ENCODE data around the gene NFXL1. TPM values are rescaled to one million over a fixed set of nuclear protein-coding genes. Genes with fewer than 3 reads are reported as not detected.

The NFXL1 gene
- total RNA-seq, 1 donor from 2014 or later: 11.9 TPM

GRCh38 chr4:47852136-47852535 is 62.2 kb downstream of the NFXL1 start:
- H3K27ac Mint-ChIP-seq (ENCODE audit: unreplicated experiment): peak overlapping the region; percentile 72
- H3K9me3 Mint-ChIP-seq (ENCODE audit: low read depth): peaks cover 9% of the 10 kb centered on the region
- peak; percentile 26 for TF ChIP-seq CTCF (IDR thresholded peaks at IDR 0.05)
- no peaks in the 10 kb centered on the region for H3K27me3 Mint-ChIP-seq (ENCODE audit: low read depth)
- no peak for DNase-seq (ENCODE audit: low spot score)
- peaks cover 54% of the 10 kb centered on the region for H3K4me1 Mint-ChIP-seq (ENCODE audit: low read depth)
- H3K4me3 Mint-ChIP-seq (ENCODE audit: unreplicated experiment): no peak overlapping the region
- H3K36me3 Mint-ChIP-seq (ENCODE audit: low read depth): peaks cover 18% of the 10 kb centered on the region

DNA sequence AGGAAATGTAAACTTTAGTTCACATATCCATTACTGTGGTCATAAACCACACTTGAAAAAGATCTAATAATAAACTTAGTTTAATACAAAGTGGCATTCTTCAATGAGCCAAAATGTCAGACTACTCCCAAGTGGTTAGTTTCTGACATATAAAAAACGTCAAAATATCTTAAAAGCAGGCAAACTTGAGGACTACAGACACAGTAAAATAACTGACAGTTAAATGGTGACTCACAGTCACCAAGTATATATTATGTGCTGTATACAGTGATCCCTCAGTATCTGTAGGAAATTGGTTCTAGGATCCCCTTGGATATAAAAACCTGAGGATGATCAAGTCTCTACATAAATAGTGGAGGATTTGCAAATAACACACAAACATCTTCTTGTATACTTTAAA is 64.9 kb downstream of the NFXL1 start:
- Mint-ChIP-seq H3K9me3 (ENCODE audit: low read depth) (peaks cover 9% of the 10 kb centered on the region), H3K36me3 (ENCODE audit: low read depth) (peaks cover 21% of the 10 kb centered on the region), H3K27ac (ENCODE audit: unreplicated experiment) (no peak overlapping the region), H3K27me3 (ENCODE audit: low read depth) (no peaks in the 10 kb centered on the region), H3K4me1 (ENCODE audit: low read depth) (peaks cover 48% of the 10 kb centered on the region), H3K4me3 (ENCODE audit: unreplicated experiment) (no peak overlapping the region)
- TF ChIP-seq CTCF (IDR thresholded peaks at IDR 0.05): no peak
- no peak for DNase-seq (ENCODE audit: low spot score)

DNA sequence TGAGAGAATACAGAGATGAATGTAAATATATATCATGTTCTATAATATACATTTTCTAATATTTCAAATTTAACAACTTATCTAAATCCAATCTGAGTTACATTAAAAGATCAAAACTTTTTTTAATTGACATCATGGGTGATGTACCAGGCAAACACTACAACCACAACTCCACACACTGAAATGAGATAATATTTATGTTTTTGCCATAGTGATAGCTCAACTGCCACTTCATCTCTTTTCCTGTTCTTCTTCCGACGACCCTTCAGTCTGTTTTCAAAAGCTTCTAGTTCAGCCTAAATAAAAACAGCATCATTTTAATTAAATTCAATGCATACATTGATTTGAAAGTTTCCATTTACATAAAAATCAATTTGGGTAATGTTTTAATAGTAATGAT is 66.3 kb downstream of the NFXL1 start:
- H3K4me3 Mint-ChIP-seq (ENCODE audit: unreplicated experiment): no peak overlapping the region
- no peak overlapping the region for H3K27ac Mint-ChIP-seq (ENCODE audit: unreplicated experiment)
- H3K36me3 Mint-ChIP-seq (ENCODE audit: low read depth): peaks cover 23% of the 10 kb centered on the region
- DNase-seq (ENCODE audit: low spot score): no peak
- no peaks in the 10 kb centered on the region for H3K9me3 Mint-ChIP-seq (ENCODE audit: low read depth)
- H3K4me1 Mint-ChIP-seq (ENCODE audit: low read depth): peaks cover 38% of the 10 kb centered on the region
- H3K27me3 Mint-ChIP-seq (ENCODE audit: low read depth): no peaks in the 10 kb centered on the region
- no peak for TF ChIP-seq CTCF (IDR thresholded peaks at IDR 0.05)

- H3K27ac Mint-ChIP-seq (ENCODE audit: unreplicated experiment): no peak overlapping the region
- H3K36me3 Mint-ChIP-seq (ENCODE audit: low read depth): peaks cover 18% of the 10 kb centered on the region
- no peak for DNase-seq (ENCODE audit: low spot score)
- no peaks in the 10 kb centered on the region for H3K27me3 Mint-ChIP-seq (ENCODE audit: low read depth)
- TF ChIP-seq CTCF (IDR thresholded peaks at IDR 0.05): no peak
- H3K4me1 Mint-ChIP-seq (ENCODE audit: low read depth): peaks cover 10% of the 10 kb centered on the region
- no peaks in the 10 kb centered on the region for H3K9me3 Mint-ChIP-seq (ENCODE audit: low read depth)
- no peak overlapping the region for H3K4me3 Mint-ChIP-seq (ENCODE audit: unreplicated experiment)
These were observed 71.4 kb downstream of the NFXL1 start for GRCh38 chr4:47842985-47843384.

- peaks cover 25% of the 10 kb centered on the region for H3K4me1 Mint-ChIP-seq (ENCODE audit: low read depth)
- no peak for TF ChIP-seq CTCF (IDR thresholded peaks at IDR 0.05)
- DNase-seq (ENCODE audit: low spot score): no peak
- no peak overlapping the region for H3K4me3 Mint-ChIP-seq (ENCODE audit: unreplicated experiment)
- no peaks in the 10 kb centered on the region for H3K9me3 Mint-ChIP-seq (ENCODE audit: low read depth)
- H3K27me3 Mint-ChIP-seq (ENCODE audit: low read depth): no peaks in the 10 kb centered on the region
- peaks cover 12% of the 10 kb centered on the region for H3K36me3 Mint-ChIP-seq (ENCODE audit: low read depth)
- H3K27ac Mint-ChIP-seq (ENCODE audit: unreplicated experiment): no peak overlapping the region
These were observed 74.1 kb downstream of the NFXL1 start for GRCh38 chr4:47840291-47840690.

Measured in chondrocyte (in vitro differentiated cells).